Fibroblast of mammary gland (primary cell): Measurements from ENCODE around the gene DYNLT4.

ENCODE experiments used
- DNase-seq: peaks from one replicate; pipeline ENCODE4 v3.0.0-alpha.2; 2010; ENCODE audit warnings: low read depth
- H3K4me3 ChIP-seq: 2 replicates; pipeline ENCODE4 v1.5.1; 2011; ENCODE audit warnings: low read depth, mild to moderate bottlenecking, low read length, moderate library complexity; ENCODE audit not compliant: control insufficient read depth
- TF ChIP-seq, protein P1 (sequence below): conservative IDR thresholded peaks from 2 replicates; pipeline ENCODE4 v1.5.1; 2011; ENCODE audit warnings: low read depth, low read length, inconsistent platforms; ENCODE audit not compliant: control insufficient read depth, insufficient read depth

The DYNLT4 gene

GRCh38 chr1:44760876-44761275, 46.3 kb downstream of the DYNLT4 start:
- DNase-seq = no peak
- TF ChIP-seq, protein P1, sequence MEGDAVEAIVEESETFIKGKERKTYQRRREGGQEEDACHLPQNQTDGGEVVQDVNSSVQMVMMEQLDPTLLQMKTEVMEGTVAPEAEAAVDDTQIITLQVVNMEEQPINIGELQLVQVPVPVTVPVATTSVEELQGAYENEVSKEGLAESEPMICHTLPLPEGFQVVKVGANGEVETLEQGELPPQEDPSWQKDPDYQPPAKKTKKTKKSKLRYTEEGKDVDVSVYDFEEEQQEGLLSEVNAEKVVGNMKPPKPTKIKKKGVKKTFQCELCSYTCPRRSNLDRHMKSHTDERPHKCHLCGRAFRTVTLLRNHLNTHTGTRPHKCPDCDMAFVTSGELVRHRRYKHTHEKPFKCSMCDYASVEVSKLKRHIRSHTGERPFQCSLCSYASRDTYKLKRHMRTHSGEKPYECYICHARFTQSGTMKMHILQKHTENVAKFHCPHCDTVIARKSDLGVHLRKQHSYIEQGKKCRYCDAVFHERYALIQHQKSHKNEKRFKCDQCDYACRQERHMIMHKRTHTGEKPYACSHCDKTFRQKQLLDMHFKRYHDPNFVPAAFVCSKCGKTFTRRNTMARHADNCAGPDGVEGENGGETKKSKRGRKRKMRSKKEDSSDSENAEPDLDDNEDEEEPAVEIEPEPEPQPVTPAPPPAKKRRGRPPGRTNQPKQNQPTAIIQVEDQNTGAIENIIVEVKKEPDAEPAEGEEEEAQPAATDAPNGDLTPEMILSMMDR = no peak
- H3K4me3 ChIP-seq = no peak overlapping the region

- no peak overlapping the region for H3K4me3 ChIP-seq
Observed at GRCh38 chr1:44759077-44759476, 48.1 kb downstream of the DYNLT4 start.

GRCh38 chr1:44757420-44757819, 49.7 kb downstream of the DYNLT4 start:
- no peak for DNase-seq
- no peak overlapping the region for H3K4me3 ChIP-seq
- TF ChIP-seq, protein P1 = no peak

More at GRCh38 chr1:44759077-44759476, 48.1 kb downstream of the DYNLT4 start:
- DNase-seq = no peak
- TF ChIP-seq, protein P1 = no peak
